Fibroblast of skin of scalp (primary cell): ENCODE measurements around the gene ZNF662.
A peak's percentile ranks its signal among the peaks of the same experiment; 100 is the strongest.

ENCODE experiments used
- DNase-seq: peaks from one replicate; pipeline ENCODE4 v3.0.0-alpha.2; 2013

Gene ZNF662

GRCh38 chr3:42937334-42937733 is 31.4 kb downstream of the ZNF662 start:
- DNase-seq: no peak

GRCh38 chr3:42942693-42943092 is 36.8 kb downstream of the ZNF662 start:
- DNase-seq: no peak

GRCh38 chr3:42946050-42946449 is 40.1 kb downstream of the ZNF662 start:
- DNase-seq: no peak

DNA sequence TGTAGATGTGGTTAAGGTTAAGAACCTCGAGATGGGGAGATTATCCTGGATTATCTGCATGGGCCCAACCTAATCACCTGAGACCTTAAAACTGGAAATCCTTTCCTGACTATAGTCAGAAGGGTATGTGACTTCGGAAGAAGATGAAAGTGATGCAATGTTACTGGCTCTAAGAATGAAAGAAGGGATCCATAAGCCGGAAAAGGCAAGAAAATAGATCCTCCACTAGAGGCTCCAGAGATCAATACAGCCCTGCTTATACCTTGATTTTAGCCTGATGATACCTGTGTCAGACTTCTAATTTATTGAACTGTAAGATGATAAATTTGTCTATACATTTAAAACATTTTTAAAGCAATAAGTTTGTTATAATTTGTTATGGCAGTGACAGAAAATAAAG is 51.6 kb downstream of the ZNF662 start:
- no peak for DNase-seq

- DNase-seq: no peak
These were observed 54.3 kb downstream of the ZNF662 start for GRCh38 chr3:42960282-42960681.

DNA sequence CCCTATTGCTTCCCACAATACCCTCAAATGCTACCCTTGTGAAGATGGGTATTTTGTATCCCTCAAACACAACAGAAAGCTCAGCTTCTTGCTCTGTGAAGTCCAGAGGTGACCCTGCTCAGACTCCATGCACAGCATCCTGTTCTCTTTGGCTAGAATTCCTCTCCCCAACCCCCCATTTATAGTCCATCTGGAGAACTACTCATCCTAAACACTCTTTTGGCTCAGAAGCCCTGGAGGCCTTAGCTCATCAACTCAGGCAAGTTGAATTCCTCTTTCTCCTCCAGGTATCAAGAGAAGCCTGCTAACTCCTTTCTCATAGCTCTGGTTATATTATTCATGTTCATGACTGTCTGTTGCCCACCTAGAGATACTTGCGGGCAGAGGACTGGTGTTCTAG is 54.8 kb downstream of the ZNF662 start:
- DNase-seq: no peak

- DNase-seq: peak; percentile 54
These were observed 55.7 kb downstream of the ZNF662 start for GRCh38 chr3:42961633-42962032.

GRCh38 chr3:42963269-42963668 is 57.3 kb downstream of the ZNF662 start:
- no peak for DNase-seq

GRCh38 chr3:42964266-42964665 is 58.3 kb downstream of the ZNF662 start:
- no peak for DNase-seq
